GM18526 (cell line): ENCODE results near the gene NRP1.

Experiments
- POLR2A ChIP-seq: IDR thresholded peaks from 3 replicates; pipeline ENCODE4 v1.6.1; 2011; ENCODE audit not compliant: insufficient read length; ENCODE audit errors: extremely low read depth

Gene NRP1

DNA sequence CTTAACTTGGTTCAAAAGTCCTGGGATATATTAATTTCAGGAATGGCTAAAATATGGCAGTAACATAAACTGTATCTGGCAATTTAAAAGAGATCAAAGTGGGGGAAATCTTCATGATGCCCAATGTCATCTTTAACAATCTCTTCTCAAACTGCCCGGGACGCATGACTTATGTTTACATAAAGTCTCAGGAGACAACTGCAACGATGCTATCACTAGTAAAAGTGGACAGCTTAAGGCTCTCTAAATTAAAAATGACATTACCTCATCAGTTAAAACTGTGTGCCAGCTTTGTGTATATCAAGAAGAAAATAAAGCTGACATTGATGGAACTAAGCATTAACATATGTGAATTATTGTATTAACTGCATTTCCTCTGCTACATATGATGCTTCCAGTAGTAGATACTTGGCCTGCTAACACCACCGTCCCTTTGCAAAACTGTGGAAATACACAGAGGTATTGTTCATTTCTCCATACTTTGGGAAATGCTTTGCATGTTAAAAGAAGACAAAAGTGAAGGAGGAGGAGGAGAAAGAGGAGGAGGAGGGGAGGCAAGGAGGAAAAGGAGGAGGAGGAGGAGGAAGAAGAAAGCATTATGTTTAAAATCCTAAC lies 62.4 kb downstream of the NRP1 start:
- no peak for TF ChIP-seq POLR2A

DNA sequence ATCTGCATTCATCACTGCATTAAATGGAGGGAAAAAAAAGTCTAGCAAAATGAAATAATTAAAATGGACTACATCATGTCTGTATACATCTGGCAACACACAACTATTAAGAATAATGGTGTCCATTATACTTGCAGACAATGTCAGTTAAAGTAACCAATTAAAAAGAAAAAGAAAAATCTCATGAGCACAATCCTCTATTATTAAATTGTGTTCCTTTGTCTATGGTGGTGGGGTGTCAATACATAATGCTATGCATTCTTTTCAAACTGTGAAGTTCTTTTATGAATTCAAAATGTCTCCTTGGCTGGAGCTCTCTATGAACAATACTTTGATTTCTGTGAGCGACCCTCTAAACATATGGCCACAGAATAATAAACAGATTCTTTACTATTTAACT lies 63.5 kb downstream of the NRP1 start:
- no peak for TF ChIP-seq POLR2A

DNA sequence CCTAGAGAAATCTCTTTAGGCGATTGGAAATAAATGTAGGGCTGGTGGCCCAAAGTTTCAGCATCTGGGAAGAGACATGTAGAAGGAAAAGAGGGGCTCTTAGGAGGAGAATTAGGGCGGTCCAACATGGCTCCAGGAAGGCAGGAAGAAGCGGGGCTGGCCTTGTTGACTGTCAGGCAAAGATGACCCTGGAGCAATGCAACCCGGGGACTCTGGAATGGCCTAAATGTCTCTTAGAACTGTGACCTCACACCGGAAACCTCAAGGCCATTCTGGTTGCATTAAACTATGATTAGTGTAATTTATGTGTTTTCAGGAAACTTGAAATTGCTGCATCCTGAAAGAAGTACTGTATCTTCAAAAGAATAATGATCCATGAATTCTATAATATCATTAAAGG lies 66.8 kb downstream of the NRP1 start:
- no peak for TF ChIP-seq POLR2A

DNA sequence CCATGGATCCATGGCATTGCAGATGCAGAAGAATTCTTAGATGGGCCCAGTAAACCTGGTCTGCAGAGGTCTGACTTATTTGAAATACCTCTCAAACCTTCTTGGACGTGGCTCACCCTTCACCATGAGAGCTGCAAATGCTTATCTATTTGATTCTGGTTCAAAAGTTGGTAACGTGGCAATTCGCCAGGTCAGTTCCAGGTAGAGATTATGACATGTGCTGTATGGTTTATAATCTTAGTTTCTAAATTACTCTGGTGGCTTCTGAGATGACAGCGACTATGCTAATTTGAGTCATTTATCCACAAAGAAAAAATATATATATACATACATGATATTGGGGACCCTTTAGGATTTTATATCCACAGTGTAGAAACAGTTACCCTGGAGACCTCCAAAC lies 68.8 kb downstream of the NRP1 start:
- no peak for TF ChIP-seq POLR2A

DNA sequence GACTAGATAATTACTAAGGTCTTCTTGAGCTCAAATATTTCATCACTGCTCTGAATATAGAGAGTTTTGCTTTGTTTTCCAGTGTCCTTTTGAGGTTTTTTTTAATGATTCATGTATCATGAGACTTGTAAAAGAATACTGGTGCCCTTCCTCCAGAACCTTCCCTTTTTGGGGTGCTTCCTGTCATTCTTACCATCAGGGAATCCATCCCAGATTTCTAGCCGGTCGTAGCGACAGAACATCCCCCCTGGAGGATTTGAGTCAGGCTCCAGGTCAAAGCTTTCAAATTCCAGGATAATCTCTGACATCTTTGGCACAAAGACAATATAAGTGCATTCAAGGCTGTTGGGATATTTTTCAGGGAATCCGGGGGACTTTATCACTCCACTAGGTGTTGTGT lies 71.0 kb downstream of the NRP1 start:
- TF ChIP-seq POLR2A: no peak

DNA sequence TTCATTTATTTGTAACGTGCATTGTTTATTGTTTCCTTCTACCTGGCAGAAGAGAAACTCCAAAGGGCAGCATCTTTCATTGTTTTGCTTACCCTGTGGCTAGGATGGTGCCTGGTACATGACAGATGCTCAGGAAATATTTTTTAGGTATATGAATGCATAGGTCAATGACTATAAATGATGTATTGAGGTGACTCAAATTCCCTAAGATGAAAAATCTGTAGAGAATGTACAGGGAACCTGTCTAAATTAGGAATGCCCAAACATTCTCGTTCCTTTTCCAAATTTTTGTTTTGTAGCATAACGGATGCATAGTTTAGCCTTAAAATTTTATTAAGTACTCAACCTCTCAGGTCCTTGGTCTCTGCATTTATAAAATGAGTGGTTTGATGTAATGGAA lies 71.6 kb downstream of the NRP1 start:
- no peak for TF ChIP-seq POLR2A

DNA sequence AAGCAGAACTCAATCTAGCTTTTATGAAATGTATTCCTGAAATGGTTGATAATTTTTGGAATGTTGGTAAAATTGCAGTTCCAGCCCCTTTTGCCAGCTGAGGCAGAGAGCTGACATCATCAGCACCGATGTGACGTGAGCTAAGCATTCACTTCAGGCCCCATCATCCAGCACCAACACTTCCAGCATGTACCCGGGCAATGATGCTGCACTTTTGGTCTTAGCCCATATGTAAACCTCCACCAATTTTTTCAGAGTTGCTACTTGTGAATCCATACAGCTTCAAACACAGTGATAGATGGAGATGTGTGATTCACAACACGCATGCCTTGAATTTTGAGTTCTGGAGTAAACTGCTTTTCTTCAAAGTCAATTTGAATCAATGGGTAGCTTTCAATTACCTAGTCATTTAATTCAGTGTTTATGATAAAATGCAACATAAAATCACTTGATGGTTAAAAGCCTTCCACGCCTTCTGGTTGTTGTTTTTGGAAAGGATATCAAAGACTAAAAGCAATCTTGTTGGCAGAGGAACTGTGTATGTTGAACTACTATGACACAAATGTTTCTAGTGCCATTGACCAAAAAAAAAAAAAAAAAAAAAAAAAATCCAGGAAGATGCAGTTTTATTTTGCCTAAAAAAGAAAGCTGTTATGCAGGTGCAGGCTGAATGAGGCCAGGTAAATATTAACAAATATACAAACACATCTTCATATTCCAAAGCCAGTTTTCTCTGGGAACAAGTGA lies 73.9 kb downstream of the NRP1 start:
- no peak for TF ChIP-seq POLR2A

DNA sequence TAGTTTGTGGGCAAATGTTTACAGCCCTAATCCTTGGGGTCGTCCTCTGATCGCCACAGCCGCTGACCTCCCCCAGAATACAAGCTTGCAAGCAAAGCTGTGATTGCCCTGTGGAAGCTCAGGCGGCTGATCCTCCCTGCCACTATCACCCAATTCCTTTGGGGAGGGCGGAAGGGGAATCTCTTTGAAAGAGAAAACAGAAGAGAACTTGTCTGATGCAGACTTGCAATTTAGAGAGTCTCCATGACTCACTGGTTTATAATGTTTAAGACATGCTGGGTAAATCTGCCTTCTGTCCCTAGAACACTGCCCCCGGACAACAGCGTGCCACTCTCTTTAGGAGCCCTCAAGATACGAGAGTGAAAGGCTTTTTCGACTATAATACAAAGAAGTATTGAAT lies 75.5 kb downstream of the NRP1 start:
- no peak for TF ChIP-seq POLR2A

DNA sequence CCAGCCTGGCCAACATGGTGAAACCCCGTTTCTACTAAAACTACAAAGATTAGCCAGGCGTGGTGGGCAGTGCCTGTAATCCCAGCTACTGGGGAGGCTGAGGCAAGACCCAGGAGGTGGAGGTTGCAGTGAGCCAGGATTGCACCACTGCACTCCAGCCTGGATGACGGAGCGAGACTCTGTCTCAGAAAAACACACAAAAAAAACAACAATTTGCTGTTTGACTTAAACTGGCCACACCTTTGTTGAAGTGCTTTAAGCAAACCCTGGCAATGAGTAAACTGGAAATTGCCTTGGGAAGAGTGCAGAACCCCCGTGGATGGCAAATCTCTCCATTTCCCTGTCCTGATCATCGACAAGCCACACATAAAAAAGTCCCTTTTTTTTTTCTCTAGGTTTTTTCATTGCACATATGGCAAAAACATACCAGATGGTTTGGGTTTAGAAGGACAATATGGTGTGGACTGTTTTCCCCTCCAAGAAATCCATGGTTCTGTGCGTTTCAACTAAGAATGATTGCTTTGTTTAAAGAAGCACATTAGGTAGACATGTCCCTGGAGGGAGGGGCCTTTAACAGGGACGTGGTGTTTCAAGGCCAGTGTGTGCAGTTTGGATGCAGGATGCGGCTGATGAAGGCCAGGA lies 76.9 kb downstream of the NRP1 start:
- no peak for TF ChIP-seq POLR2A

DNA sequence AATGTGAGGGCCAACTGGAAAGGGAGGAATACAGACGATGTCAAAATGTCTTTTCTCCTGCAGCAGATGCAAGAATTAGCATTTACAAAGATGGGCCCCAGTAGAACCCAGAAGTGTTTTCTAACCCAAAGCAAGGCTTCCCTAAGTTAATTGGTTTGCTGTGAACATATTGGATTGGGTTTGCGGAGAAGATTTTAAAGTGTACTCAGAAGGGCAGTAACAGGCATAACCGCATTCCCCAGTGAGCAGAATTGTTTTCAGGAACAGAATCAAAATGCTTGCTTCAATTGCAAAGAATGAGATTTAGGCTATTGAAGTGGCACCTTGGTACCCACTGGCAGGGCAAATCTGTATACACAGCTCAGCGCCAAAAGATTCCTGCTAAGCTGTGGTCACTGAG lies 78.0 kb downstream of the NRP1 start:
- no peak for TF ChIP-seq POLR2A

DNA sequence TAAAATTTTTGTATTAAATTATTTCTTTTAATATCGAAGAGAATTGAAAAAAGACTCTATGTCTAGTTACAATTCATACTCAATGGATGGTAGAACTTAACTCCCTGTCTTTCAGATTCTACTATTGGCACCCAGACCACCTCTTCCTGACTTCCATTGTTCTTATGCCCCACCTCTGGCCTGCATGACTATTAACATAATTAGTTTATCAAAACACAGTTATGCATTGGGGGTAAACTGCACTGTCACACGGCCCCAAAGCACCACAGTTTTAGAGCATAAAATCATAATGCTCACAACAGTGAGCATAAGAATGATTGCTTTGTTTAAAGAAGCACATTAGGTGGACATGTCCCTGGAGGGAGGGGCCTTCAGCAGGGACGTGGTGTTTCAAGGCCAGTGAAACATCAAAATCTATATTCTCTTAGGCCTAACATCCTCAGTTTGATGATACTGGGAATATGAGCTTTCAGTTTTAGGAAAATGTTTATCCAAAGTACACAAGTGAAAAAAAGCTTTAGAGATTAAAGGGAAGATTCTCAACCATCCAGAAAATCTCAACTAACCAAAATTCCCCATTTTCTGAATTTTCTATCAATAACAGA lies 79.8 kb downstream of the NRP1 start:
- TF ChIP-seq POLR2A: no peak

DNA sequence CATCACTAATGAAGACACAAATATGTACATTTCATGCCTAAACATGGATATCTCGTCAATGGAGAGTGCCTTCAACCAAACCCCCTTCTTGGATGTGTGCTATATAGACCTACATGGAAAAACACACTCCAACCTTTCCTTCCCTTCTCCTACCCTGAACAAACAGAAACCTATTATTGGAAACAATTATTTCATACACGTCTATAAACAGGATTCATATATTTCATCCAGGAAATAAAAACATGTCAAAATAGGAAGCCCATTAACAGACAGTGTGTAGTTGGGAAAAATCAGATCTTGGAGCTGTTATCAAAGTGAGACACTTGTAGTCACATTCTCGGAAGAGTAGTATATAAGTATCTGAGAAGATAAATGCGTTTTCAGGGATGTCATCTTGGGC lies 81.1 kb downstream of the NRP1 start:
- no peak for TF ChIP-seq POLR2A

DNA sequence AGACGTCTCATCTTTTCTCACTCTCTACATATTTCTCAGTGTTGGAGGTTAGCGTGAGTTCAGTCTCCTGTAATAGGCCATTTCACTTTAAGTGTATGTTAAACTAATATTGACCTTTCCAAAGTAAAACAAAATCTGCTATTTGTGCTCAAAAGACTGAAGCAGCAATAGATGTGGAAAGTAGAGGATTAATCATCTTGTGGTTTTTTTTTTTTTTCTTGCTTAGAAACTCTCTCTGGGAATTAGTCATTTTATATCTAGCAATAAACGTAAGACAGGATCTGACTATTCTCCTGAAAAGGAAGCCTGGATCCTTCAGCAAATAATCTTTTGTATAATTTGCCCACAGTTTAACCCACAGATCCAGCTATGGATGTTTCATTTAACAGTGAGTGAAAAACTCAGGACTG lies 81.7 kb downstream of the NRP1 start:
- TF ChIP-seq POLR2A: no peak

DNA sequence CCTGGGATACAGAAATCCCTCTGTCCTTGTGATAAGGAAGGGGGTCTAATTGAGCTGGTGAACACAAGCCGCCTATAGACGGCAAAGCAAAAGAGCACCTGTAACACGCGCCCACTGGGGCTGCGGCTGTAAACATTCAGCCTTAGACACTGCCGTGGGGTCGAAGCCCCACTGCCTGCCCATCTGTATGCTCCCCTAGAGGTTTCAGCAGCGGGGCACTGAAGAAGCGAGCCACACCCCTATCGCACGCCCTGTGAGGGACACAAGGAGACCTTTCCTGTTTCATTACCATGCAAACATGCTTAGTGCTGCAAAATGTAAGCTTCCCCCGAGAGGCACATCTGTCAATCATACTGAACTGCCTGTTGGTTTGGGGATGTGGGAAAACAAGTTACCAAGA lies 82.1 kb downstream of the NRP1 start:
- no peak for TF ChIP-seq POLR2A

DNA sequence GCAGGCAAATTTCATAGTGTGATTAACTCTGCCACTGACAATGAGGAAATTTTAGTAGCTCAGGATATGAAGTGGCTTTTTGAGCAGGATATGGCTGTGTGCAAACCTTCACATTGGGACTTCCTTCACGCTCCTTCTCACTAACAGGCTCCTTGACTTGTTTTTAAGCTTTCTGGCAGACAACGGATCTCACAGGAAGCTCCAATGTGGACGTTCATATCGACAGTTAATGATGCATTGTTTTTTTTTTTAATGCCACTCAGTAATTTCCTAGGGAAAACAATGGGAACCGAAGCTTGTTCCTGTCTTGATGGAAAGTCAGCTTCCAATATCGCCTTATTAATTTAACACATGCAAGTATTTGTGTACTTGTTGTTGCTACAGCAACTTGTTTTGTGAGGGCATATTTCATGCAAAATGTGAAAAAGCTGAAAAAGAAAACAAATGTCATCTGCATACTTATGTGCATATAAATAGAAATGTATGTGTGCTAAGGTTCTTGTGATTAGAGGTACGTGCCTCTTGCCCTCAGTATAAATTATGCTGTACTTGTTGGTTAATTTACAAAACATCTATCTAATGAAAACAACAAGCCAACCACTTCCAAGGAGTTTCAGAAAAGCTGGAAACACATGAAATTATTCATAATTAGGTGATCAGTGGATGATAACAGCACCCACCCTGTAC lies 84.7 kb downstream of the NRP1 start:
- TF ChIP-seq POLR2A: no peak

DNA sequence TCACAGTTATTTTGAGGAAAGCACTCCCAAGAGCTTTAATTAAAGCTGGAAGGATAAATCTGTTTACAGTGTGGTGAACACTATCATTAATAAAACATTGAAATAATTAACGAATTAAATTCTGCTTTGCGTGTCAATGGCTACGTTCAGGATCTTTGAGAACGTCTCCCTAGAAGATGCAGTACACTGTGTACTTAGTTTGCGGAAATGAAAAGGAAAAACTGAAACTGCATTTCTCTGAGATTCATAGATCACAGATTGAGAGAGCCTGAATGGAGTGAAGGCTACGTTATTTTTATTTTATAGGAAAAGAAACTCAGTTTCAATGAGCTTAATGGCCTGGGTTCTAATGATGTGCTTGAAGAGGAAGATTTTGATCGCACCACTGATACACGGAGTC lies 85.3 kb downstream of the NRP1 start:
- no peak for TF ChIP-seq POLR2A
